ENCODE data around the gene ADCY2.

The ADCY2 gene

DNA sequence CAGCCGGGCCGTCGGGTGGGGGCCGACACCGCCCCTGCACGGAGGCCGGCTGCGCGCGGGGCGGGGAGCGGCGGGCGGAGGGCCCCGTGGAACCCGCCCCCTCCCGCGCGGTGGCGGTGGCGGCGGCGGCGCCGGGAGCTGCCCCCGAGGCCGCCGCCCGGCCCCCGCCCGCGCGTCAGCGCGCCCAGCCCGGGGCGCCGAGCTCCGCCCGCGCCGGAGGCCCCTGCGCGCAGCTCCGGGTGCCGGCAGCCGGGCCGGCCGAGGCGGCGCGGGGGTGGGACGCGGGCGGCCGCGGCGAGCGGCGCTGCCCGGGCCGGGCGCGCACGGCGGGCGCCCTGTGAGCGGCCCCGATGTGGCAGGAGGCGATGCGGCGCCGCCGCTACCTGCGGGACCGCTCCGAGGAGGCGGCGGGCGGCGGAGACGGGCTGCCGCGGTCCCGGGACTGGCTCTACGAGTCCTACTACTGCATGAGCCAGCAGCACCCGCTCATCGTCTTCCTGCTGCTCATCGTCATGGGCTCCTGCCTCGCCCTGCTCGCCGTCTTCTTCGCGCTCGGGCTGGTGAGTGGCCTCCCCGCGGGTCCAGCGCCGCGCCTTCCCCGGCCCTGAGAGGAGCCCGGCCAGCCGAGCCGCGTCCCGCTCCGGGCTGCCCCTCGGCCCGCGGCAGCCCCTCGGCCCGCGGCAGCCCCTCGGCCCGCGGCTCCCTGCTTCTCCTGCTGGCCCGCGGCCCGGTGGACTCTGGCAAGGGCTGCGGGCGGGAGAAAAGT lies at the start of gene ADCY2:
TSS of gene ADCY2 (plus strand) at position 192 of the 766 bp plus-strand sequence. CDS start at position 351, 159 bp downstream.
- DNase-seq = no peak
- Mint-ChIP-seq H3K27ac (no peak within 1 kb of the TSS), H3K4me1 (no peaks in the 10 kb centered on the region), H3K9me3 (no peaks in the 10 kb centered on the region), H3K4me3 (no peak within 1 kb of the TSS), H3K27me3 (peaks cover 38 to 57% of the 10 kb centered on the region in 2 donors), H3K36me3 (no peaks in the 10 kb centered on the region)
- ATAC-seq (replicated peaks) = no peak

DNA sequence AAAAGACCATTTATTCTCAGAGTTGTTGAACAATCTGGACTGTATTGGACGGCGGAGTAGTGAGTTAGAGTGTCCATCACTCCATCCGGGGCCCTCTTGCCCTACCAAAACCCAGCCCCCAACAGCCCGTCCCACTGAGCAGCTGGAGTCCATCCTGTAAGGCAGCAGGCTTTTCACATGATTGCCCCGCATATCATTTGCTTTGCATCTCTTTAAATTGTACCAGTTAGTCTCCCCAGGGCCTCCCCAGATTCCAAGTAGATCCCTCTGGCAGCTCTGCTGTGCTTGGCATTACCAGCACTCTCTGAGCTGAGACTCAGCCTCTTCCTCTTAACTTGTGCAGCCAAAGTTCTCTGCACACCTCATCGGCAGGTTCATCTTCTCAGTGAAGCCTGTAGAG lies 48.6 kb upstream of the ADCY2 start:
- no peak for DNase-seq
- Mint-ChIP-seq H3K9me3 (peaks cover 2 to 3% of the 10 kb centered on the region in 2 donors), H3K4me1 (no peaks in the 10 kb centered on the region), H3K4me3 (no peak overlapping the region), H3K27ac (no peak overlapping the region), H3K36me3 (no peaks in the 10 kb centered on the region), H3K27me3 (no peaks in the 10 kb centered on the region)
- ATAC-seq (replicated peaks) = no peak

DNA sequence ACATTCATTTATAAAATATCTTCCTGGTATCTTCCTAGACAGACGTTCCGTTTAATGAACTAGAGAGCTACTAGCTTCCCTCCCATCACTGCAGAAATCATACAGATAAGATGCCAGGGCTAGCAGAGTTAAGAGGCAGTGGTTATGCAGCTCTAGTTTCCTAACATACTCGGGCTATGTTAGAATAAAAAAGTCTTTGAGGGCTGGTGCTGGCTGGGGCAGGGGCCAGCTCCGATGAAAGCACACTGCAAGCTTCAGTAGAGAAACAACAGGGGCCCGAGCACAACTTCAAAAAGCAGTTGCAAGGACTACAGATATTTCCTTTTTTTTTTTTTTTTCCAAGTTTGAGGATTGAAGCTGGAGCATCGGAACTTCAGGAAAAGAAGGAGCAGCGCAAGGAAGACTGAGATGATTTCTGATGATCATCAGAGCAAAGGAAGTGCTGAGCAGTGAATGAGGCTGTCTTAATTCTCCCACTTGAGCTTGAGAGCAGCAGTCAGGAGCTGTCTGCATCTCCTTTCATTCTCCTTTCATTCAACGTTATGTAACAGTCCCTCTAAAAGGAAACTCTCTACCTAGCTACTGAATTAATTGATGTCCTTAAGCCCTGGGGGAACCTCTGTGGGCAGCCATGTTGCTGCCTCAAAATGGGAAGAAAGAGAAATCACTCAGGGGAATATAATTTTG lies 47.6 kb upstream of the ADCY2 start:
- no peaks in the 10 kb centered on the region for H3K4me1 Mint-ChIP-seq
- H3K4me3 Mint-ChIP-seq = no peak overlapping the region
- ATAC-seq (replicated peaks) (no peak), DNase-seq (no peak)
- no peaks in the 10 kb centered on the region for H3K27me3 Mint-ChIP-seq
- H3K36me3 Mint-ChIP-seq = no peaks in the 10 kb centered on the region
- peaks cover 0 to 2% of the 10 kb centered on the region in 2 donors for H3K9me3 Mint-ChIP-seq
- H3K27ac Mint-ChIP-seq = no peak overlapping the region

DNA sequence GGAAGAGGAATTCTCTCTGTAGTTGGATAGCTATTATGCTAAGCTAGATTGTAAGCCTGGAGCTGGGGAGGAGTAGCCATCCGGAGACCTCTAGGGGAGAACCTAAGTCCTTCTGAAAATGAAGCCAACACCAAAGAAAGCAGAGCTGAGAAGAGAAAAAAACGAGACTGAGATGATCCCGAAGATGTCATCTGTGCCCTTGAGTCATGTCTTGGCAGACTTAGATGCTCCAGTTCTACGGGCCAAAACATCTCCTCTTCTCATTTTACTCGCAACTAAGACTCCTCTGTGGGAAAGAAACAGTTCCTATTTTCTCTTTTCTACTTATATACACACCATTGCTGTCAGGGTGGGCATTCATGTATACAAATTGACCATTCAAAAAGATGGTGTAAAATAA lies 34.3 kb upstream of the ADCY2 start:
- no peaks in the 10 kb centered on the region for H3K36me3 Mint-ChIP-seq
- peaks cover 2 to 8% of the 10 kb centered on the region in 2 donors for H3K9me3 Mint-ChIP-seq
- H3K4me1 Mint-ChIP-seq = no peaks in the 10 kb centered on the region
- no peaks in the 10 kb centered on the region for H3K27me3 Mint-ChIP-seq
- ATAC-seq (replicated peaks) (no peak), DNase-seq (no peak)
- no peak overlapping the region for H3K4me3 Mint-ChIP-seq
- no peak overlapping the region for H3K27ac Mint-ChIP-seq

DNA sequence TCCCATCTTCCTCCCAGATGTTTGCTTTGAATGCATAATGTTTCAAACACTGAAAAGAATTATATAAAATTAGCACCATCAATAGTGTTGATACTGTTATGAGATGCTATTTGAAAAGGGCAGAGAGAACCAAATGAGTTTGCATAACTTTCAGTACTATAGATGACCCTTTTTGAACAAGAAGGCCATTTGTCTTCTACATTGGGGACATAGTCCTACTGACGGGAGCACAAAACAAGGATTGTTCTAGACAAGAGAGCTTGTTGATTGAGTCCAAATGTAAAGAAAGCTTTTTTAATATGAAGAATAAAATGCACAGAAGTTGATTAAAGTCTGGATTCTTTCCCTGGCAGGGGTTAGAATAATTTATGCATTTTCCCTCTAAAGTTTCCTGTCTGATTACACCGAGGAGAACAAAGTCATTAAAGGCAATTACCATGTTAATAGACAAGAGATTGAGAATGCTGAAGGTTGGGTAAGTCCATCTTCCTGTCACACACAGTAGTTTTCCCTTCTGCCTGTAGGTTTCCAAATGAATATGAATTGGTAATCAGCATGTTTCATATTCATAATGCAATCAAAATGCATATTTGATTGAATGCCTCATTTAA lies 32.8 kb upstream of the ADCY2 start:
- DNase-seq = no peak
- Mint-ChIP-seq H3K4me3 (no peak overlapping the region), H3K4me1 (no peaks in the 10 kb centered on the region), H3K27ac (no peak overlapping the region), H3K36me3 (no peaks in the 10 kb centered on the region), H3K9me3 (peaks cover 5 to 8% of the 10 kb centered on the region in 2 donors), H3K27me3 (no peaks in the 10 kb centered on the region)
- no peak for ATAC-seq (replicated peaks)

DNA sequence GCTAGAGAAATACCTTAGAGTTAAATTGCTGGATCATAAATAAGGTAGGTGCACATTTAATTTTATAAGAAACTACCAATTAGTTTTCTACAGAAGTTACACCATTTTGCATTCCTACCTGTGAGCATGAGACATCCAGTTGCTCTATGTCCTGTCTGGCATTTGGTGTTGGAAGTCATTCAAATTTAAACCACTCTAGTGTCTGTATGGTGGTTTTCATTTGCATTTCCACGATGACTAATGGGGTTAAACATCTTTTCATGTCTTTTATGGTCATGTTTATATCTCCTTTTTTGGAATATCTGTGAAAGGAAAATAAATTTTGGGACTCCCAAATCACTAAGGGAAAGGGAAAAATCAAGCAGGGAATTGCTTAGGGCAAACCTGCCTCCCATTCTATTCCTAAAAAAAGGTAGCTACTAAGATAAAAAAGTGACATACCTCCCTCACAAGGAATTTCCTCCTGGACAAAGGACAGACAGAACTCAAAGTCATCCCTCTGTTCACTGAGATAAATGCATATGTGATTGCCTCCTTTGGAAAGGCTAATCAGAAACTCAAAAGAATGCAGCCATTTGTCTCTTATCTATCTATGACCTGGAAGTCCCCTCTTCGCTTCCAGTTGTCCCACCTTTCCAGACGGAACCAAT lies 31.6 kb upstream of the ADCY2 start:
- no peak for DNase-seq
- H3K4me3 Mint-ChIP-seq = no peak overlapping the region
- no peaks in the 10 kb centered on the region for H3K27me3 Mint-ChIP-seq
- H3K36me3 Mint-ChIP-seq = no peaks in the 10 kb centered on the region
- no peak for ATAC-seq (replicated peaks)
- H3K4me1 Mint-ChIP-seq = no peaks in the 10 kb centered on the region
- no peak overlapping the region for H3K27ac Mint-ChIP-seq
- H3K9me3 Mint-ChIP-seq = peaks cover 5 to 8% of the 10 kb centered on the region in 2 donors

DNA sequence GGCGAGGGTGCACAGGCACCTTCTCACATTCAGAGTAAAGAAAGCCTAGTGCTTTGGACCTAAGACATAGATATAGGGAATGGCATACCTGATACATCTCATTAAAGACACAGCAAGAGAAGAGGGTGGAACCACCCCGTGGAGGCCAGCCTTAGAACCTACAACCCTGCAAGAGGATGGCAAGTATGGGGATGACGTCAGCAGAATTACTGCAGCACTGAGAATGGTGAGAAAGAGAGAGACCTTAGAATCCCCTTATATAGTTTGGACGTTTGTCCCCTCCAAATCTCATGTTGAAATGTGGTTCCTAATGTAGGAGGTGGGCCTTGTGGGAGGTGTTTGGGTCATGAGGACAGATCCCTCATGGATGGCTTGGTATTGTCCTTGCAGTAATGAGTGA lies 28.2 kb upstream of the ADCY2 start:
- Mint-ChIP-seq H3K27ac (no peak overlapping the region), H3K4me3 (no peak overlapping the region), H3K4me1 (no peaks in the 10 kb centered on the region), H3K9me3 (peaks cover 8 to 11% of the 10 kb centered on the region in 2 donors), H3K27me3 (no peaks in the 10 kb centered on the region), H3K36me3 (no peaks in the 10 kb centered on the region)
- ATAC-seq (replicated peaks) (no peak), DNase-seq (no peak)

DNA sequence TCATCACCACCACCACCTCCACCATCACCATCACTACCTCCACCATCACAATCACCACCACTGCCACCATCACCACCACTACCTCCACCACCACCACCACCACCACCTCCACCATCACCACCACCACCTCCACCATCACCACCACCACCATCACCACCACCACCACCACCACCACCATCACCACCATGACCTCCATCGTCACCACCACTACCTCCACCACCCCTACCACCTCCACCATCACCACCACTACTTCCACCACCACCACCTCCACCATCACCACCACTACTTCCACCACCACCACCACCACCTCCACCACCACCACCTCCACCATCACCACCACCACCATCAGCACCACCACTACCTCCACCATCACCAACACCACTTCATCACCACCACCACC lies 23.5 kb upstream of the ADCY2 start:
- Mint-ChIP-seq H3K9me3 (peaks cover 4 to 13% of the 10 kb centered on the region in 2 donors), H3K27ac (no peak overlapping the region), H3K36me3 (no peaks in the 10 kb centered on the region), H3K27me3 (no peaks in the 10 kb centered on the region), H3K4me1 (no peaks in the 10 kb centered on the region), H3K4me3 (no peak overlapping the region)
- DNase-seq = no peak
- no peak for ATAC-seq (replicated peaks)

DNA sequence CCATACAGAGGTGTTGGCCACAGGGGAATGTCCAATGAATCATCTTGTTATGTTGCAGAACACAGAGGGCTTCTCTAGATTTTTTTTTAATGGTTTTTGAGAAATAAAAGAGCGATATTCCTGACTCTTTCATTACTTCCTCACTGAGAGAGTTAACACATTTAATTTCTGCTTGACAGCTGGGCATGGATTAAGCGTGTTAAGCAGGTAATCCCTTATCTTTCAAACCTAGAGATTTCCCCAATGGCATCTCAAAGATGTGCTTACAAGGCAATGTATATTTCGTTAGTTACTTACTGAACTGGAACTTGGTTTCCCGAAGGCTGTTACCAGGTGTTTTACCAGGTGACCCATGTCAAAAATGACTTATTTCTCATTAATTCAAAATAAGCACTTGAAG lies 21.8 kb upstream of the ADCY2 start:
- peaks cover 0 to 10% of the 10 kb centered on the region in 2 donors for H3K9me3 Mint-ChIP-seq
- H3K27me3 Mint-ChIP-seq = no peaks in the 10 kb centered on the region
- no peak for DNase-seq
- no peaks in the 10 kb centered on the region for H3K4me1 Mint-ChIP-seq
- no peak for ATAC-seq (replicated peaks)
- no peak overlapping the region for H3K4me3 Mint-ChIP-seq
- no peaks in the 10 kb centered on the region for H3K36me3 Mint-ChIP-seq
- H3K27ac Mint-ChIP-seq = no peak overlapping the region

DNA sequence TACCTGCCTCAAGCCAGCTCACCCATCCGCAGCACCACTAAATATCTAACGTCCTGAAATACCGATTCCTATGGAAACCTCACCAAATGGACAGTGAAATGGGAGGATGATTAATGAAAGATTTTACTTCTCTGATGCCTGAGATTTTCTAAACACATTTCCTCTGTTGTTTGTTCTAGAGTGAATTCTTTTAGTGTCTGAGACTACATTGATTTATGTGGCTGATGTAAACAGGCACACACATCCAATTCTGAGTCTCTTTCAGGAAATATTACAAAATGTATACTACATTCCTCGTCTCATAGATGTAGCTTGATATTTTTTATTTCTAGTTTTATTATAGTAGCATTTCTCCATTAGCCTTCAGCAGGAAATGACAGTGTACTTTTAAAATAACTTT lies 20.5 kb upstream of the ADCY2 start:
- Mint-ChIP-seq H3K36me3 (no peaks in the 10 kb centered on the region), H3K9me3 (peaks cover 0 to 10% of the 10 kb centered on the region in 2 donors), H3K4me3 (no peak overlapping the region), H3K27ac (no peak overlapping the region), H3K27me3 (no peaks in the 10 kb centered on the region), H3K4me1 (no peaks in the 10 kb centered on the region)
- ATAC-seq (replicated peaks) (no peak), DNase-seq (no peak)

DNA sequence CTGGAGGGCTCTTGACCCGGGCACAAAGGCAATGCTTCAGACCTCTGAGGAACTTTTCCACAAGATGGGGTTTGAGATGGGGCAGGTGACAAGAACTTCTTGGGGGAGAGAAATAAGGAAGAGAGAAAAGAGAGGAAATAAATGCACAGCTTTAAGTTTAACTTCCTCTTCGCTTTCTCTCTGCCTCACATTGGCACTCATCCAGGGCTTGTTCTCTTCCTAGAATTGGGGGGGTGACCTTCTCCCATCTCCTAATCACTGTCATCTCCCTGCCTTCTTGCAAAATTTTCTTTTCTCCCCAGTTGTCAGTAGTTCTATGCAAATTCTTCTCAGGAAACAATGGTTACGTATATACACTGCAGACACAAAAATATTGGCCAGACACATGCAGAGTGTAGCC lies 19.1 kb upstream of the ADCY2 start:
- Mint-ChIP-seq H3K27ac (no peak overlapping the region), H3K36me3 (no peaks in the 10 kb centered on the region), H3K4me3 (no peak overlapping the region), H3K9me3 (peaks cover 0 to 5% of the 10 kb centered on the region in 2 donors), H3K4me1 (no peaks in the 10 kb centered on the region), H3K27me3 (no peaks in the 10 kb centered on the region)
- DNase-seq = no peak
- no peak for ATAC-seq (replicated peaks)

DNA sequence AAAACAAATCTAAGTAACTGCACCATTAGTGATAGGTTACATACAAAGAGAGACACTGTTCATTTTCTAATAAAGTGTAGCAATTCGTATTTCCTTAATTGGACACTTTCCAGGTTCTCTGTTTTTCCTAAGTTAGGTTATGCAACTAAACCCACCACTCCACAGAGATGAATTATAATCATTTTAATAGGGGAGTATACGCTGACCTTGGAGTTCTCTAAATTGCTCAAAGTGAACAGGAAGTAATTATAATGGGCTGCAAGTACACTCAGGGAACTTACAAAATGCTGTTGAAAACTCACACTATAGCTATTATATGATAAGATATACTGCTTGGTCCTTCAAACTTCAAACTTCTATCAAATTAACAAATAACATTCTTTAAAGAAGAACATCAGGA lies 18.2 kb upstream of the ADCY2 start:
- DNase-seq (no peak), ATAC-seq (replicated peaks) (no peak)
- no peaks in the 10 kb centered on the region for H3K4me1 Mint-ChIP-seq
- no peaks in the 10 kb centered on the region for H3K27me3 Mint-ChIP-seq
- H3K36me3 Mint-ChIP-seq = no peaks in the 10 kb centered on the region
- H3K27ac Mint-ChIP-seq = no peak overlapping the region
- peaks cover 0 to 1% of the 10 kb centered on the region in 2 donors for H3K9me3 Mint-ChIP-seq
- H3K4me3 Mint-ChIP-seq = no peak overlapping the region

DNA sequence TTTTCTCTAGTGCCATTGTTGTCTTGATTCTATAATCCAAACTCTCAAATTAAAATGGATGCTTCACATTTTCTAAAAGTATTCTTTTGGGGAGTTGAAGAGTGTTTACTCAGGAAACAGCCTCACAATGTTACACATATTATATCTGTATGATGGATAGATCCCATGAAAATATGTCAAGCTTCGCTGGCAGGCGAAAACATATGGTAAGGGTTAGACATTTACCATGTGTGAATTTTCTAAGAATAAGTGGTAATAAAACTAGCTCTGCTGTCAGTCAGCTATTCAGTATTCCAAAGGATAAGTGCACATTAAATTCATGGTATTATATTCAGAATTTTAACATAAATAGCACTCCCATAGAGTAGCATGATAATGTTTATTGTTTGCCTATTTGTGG lies 13.3 kb upstream of the ADCY2 start:
- no peak overlapping the region for H3K4me3 Mint-ChIP-seq
- H3K4me1 Mint-ChIP-seq = no peaks in the 10 kb centered on the region
- H3K27me3 Mint-ChIP-seq = no peaks in the 10 kb centered on the region
- no peak for DNase-seq
- no peak for ATAC-seq (replicated peaks)
- H3K36me3 Mint-ChIP-seq = no peaks in the 10 kb centered on the region
- no peak overlapping the region for H3K27ac Mint-ChIP-seq
- peaks cover 0 to 2% of the 10 kb centered on the region in 2 donors for H3K9me3 Mint-ChIP-seq

DNA sequence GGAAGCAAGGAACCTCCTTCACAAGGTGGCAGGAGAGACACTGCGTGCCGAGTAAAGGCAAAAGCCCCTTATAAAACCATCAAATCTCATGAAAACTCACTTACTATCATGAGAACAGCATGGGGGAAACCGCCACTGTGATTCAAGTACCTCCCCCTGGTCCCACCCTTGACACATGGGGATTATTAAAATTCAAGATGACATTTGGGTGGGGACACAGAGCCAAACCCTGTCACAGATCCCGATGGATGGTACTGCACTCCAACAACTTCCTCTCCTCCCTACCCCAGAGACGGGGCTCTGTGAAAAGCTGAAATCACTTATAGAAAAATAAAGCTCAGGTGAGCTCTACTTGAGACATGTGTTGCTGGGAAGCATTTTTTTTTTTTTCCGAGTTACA lies 10.3 kb upstream of the ADCY2 start:
- no peaks in the 10 kb centered on the region for H3K27me3 Mint-ChIP-seq
- ATAC-seq (replicated peaks) (no peak), DNase-seq (no peak)
- no peak overlapping the region for H3K27ac Mint-ChIP-seq
- no peaks in the 10 kb centered on the region for H3K36me3 Mint-ChIP-seq
- no peak overlapping the region for H3K4me3 Mint-ChIP-seq
- H3K9me3 Mint-ChIP-seq = peaks cover 0 to 2% of the 10 kb centered on the region in 2 donors
- H3K4me1 Mint-ChIP-seq = no peaks in the 10 kb centered on the region
